Gastroesophageal sphincter (tissue), 2 donors: ENCODE measurements around the gene TEKT5.

Source experiments
- POLR2A ChIP-seq, 2 donors: fragments of 450-650 bp; IDR thresholded peaks; one replicate each; pipeline ENCODE4 v1.6.1; 2017; ENCODE audit warnings: antibody characterized with exemption in 2 of 2, mild to moderate bottlenecking in 2 of 2, moderate library complexity in 1 of 2
- POLR2AphosphoS5 ChIP-seq: sonication (generic); formaldehyde crosslinking; IDR thresholded peaks from one replicate; pipeline ENCODE4 v1.6.1; 2017; ENCODE audit warnings: antibody characterized with exemption

- no peak for TF ChIP-seq POLR2A (IDR thresholded peaks at IDR 0.05)
- no peak for TF ChIP-seq POLR2AphosphoS5
Measured at GRCh38 chr16:10587622-10588021, 107.1 kb downstream of the TEKT5 start.
